ENCODE results near the gene HDAC4.

Gene HDAC4

GRCh38 chr2:239326831-239327535 is 73.8 kb downstream of the HDAC4 start:
- Histone ChIP-seq H3K36me3 (ENCODE audit: control insufficient read depth, insufficient read depth, low read length) (no peaks in the 10 kb centered on the region), H3K4me1 (ENCODE audit: control insufficient read depth, insufficient read depth, low read length) (peaks cover 4% of the 10 kb centered on the region; the same call in 1 of the 2 replicates), H3K9me3 (ENCODE audit: control insufficient read depth, insufficient read depth, low read length) (no peaks in the 10 kb centered on the region), H3K27ac (ENCODE audit: low read length) (no peak overlapping the region), H3K4me3 (ENCODE audit: low read length) (no peak overlapping the region), H3K27me3 (ENCODE audit: control insufficient read depth, insufficient read depth, low read length) (no peaks in the 10 kb centered on the region)
- DNase-seq (ENCODE audit: low read depth, low spot score) = no peak
- WGBS (ENCODE audit: insufficient coverage, insufficient read length) = no CpG with 5 or more reads among the region's 16 CpGs

GRCh38 chr2:239324456-239324855 is 76.4 kb downstream of the HDAC4 start:
- no peaks in the 10 kb centered on the region for H3K27me3 ChIP-seq (ENCODE audit: control insufficient read depth, insufficient read depth, low read length)
- H3K4me1 ChIP-seq (ENCODE audit: control insufficient read depth, insufficient read depth, low read length) = 0 out of 2 replicates have a peak, but pooled peaks cover 2% of the 10 kb centered on the region
- H3K4me3 ChIP-seq (ENCODE audit: low read length) = no peak overlapping the region
- H3K27ac ChIP-seq (ENCODE audit: low read length) = no peak overlapping the region
- no CpG with 5 or more reads among the region's 14 CpGs for WGBS (ENCODE audit: insufficient coverage, insufficient read length)
- DNase-seq (ENCODE audit: low read depth, low spot score) = no peak
- no peaks in the 10 kb centered on the region for H3K9me3 ChIP-seq (ENCODE audit: control insufficient read depth, insufficient read depth, low read length)
- H3K36me3 ChIP-seq (ENCODE audit: control insufficient read depth, insufficient read depth, low read length) = peaks cover under 1% of the 10 kb centered on the region; the same call in 1 of the 2 replicates

GRCh38 chr2:239323447-239323846 is 77.4 kb downstream of the HDAC4 start:
- no CpG with 5 or more reads among the region's 14 CpGs for WGBS (ENCODE audit: insufficient coverage, insufficient read length)
- 0 out of 2 replicates have a peak, but pooled peaks cover 2% of the 10 kb centered on the region for H3K4me1 ChIP-seq (ENCODE audit: control insufficient read depth, insufficient read depth, low read length)
- DNase-seq (ENCODE audit: low read depth, low spot score) = no peak
- H3K27ac ChIP-seq (ENCODE audit: low read length) = no peak overlapping the region
- no peaks in the 10 kb centered on the region for H3K9me3 ChIP-seq (ENCODE audit: control insufficient read depth, insufficient read depth, low read length)
- H3K4me3 ChIP-seq (ENCODE audit: low read length) = no peak overlapping the region
- no peaks in the 10 kb centered on the region for H3K27me3 ChIP-seq (ENCODE audit: control insufficient read depth, insufficient read depth, low read length)
- H3K36me3 ChIP-seq (ENCODE audit: control insufficient read depth, insufficient read depth, low read length) = peaks cover 3% of the 10 kb centered on the region; the same call in 1 of the 2 replicates

- H3K36me3 ChIP-seq (ENCODE audit: control insufficient read depth, insufficient read depth, low read length) = peaks cover 3% of the 10 kb centered on the region; the same call in 1 of the 2 replicates
- DNase-seq (ENCODE audit: low read depth, low spot score) = no peak
- H3K9me3 ChIP-seq (ENCODE audit: control insufficient read depth, insufficient read depth, low read length) = no peaks in the 10 kb centered on the region
- H3K27ac ChIP-seq (ENCODE audit: low read length) = no peak overlapping the region
- no CpG with 5 or more reads among the region's 14 CpGs for WGBS (ENCODE audit: insufficient coverage, insufficient read length)
- H3K4me1 ChIP-seq (ENCODE audit: control insufficient read depth, insufficient read depth, low read length) = 0 out of 2 replicates have a peak, but pooled peaks cover 2% of the 10 kb centered on the region
- H3K27me3 ChIP-seq (ENCODE audit: control insufficient read depth, insufficient read depth, low read length) = no peaks in the 10 kb centered on the region
- H3K4me3 ChIP-seq (ENCODE audit: low read length) = no peak overlapping the region
Measured at GRCh38 chr2:239322416-239323086, 78.3 kb downstream of the HDAC4 start.

GRCh38 chr2:239321596-239322415 is 79.0 kb downstream of the HDAC4 start:
- H3K36me3 ChIP-seq (ENCODE audit: control insufficient read depth, insufficient read depth, low read length) = peaks cover 3% of the 10 kb centered on the region; the same call in 1 of the 2 replicates
- no CpG with 5 or more reads among the region's 9 CpGs for WGBS (ENCODE audit: insufficient coverage, insufficient read length)
- 0 out of 2 replicates have a peak, but pooled peaks cover 2% of the 10 kb centered on the region for H3K4me1 ChIP-seq (ENCODE audit: control insufficient read depth, insufficient read depth, low read length)
- H3K9me3 ChIP-seq (ENCODE audit: control insufficient read depth, insufficient read depth, low read length) = no peaks in the 10 kb centered on the region
- H3K27me3 ChIP-seq (ENCODE audit: control insufficient read depth, insufficient read depth, low read length) = no peaks in the 10 kb centered on the region
- DNase-seq (ENCODE audit: low read depth, low spot score) = no peak
- no peak overlapping the region for H3K4me3 ChIP-seq (ENCODE audit: low read length)
- no peak overlapping the region for H3K27ac ChIP-seq (ENCODE audit: low read length)

- H3K27ac ChIP-seq (ENCODE audit: low read length) = no peak overlapping the region
Measured at GRCh38 chr2:239318790-239319661, 81.8 kb downstream of the HDAC4 start.

GRCh38 chr2:239318151-239318611 is 82.6 kb downstream of the HDAC4 start:
- H3K9me3 ChIP-seq (ENCODE audit: control insufficient read depth, insufficient read depth, low read length) = no peaks in the 10 kb centered on the region
- no peak for DNase-seq (ENCODE audit: low read depth, low spot score)
- no peaks in the 10 kb centered on the region for H3K27me3 ChIP-seq (ENCODE audit: control insufficient read depth, insufficient read depth, low read length)
- no CpG with 5 or more reads among the region's 18 CpGs for WGBS (ENCODE audit: insufficient coverage, insufficient read length)
- peaks cover 3% of the 10 kb centered on the region; the same call in 1 of the 2 replicates for H3K36me3 ChIP-seq (ENCODE audit: control insufficient read depth, insufficient read depth, low read length)
- H3K27ac ChIP-seq (ENCODE audit: low read length) = no peak overlapping the region
- H3K4me1 ChIP-seq (ENCODE audit: control insufficient read depth, insufficient read depth, low read length) = no peaks in the 10 kb centered on the region
- H3K4me3 ChIP-seq (ENCODE audit: low read length) = no peak overlapping the region

More at GRCh38 chr2:239318790-239319661, 81.8 kb downstream of the HDAC4 start:
- Histone ChIP-seq H3K4me1 (ENCODE audit: control insufficient read depth, insufficient read depth, low read length) (no peaks in the 10 kb centered on the region), H3K36me3 (ENCODE audit: control insufficient read depth, insufficient read depth, low read length) (peaks cover 3% of the 10 kb centered on the region; the same call in 1 of the 2 replicates), H3K27me3 (ENCODE audit: control insufficient read depth, insufficient read depth, low read length) (no peaks in the 10 kb centered on the region), H3K4me3 (ENCODE audit: low read length) (no peak overlapping the region), H3K9me3 (ENCODE audit: control insufficient read depth, insufficient read depth, low read length) (no peaks in the 10 kb centered on the region)
- no peak for DNase-seq (ENCODE audit: low read depth, low spot score)
- no CpG with 5 or more reads among the region's 20 CpGs for WGBS (ENCODE audit: insufficient coverage, insufficient read length)

- Histone ChIP-seq H3K4me1 (ENCODE audit: control insufficient read depth, insufficient read depth, low read length) (no peaks in the 10 kb centered on the region), H3K27me3 (ENCODE audit: control insufficient read depth, insufficient read depth, low read length) (no peaks in the 10 kb centered on the region), H3K4me3 (ENCODE audit: low read length) (no peak overlapping the region), H3K27ac (ENCODE audit: low read length) (no peak overlapping the region), H3K9me3 (ENCODE audit: control insufficient read depth, insufficient read depth, low read length) (no peaks in the 10 kb centered on the region), H3K36me3 (ENCODE audit: control insufficient read depth, insufficient read depth, low read length) (peaks cover 3% of the 10 kb centered on the region; the same call in 1 of the 2 replicates)
- DNase-seq (ENCODE audit: low read depth, low spot score) = no peak
- WGBS (ENCODE audit: insufficient coverage, insufficient read length) = no CpG with 5 or more reads among the region's 20 CpGs
Measured at GRCh38 chr2:239316562-239317465, 84.0 kb downstream of the HDAC4 start.

GRCh38 chr2:239315308-239315707 is 85.5 kb downstream of the HDAC4 start:
- no peaks in the 10 kb centered on the region for H3K27me3 ChIP-seq (ENCODE audit: control insufficient read depth, insufficient read depth, low read length)
- H3K4me1 ChIP-seq (ENCODE audit: control insufficient read depth, insufficient read depth, low read length) = no peaks in the 10 kb centered on the region; the same call in 1 of the 2 replicates
- no peaks in the 10 kb centered on the region for H3K9me3 ChIP-seq (ENCODE audit: control insufficient read depth, insufficient read depth, low read length)
- H3K27ac ChIP-seq (ENCODE audit: low read length) = no peak overlapping the region
- DNase-seq (ENCODE audit: low read depth, low spot score) = no peak
- H3K36me3 ChIP-seq (ENCODE audit: control insufficient read depth, insufficient read depth, low read length) = peaks cover 3% of the 10 kb centered on the region; the same call in 1 of the 2 replicates
- WGBS (ENCODE audit: insufficient coverage, insufficient read length) = no CpG with 5 or more reads among the region's 10 CpGs
- H3K4me3 ChIP-seq (ENCODE audit: low read length) = no peak overlapping the region

Data from iPS DF 6.9 (cell line).